PC-3 (cell line): ENCODE data around the gene MAML2. TPM values are rescaled to one million over a fixed set of nuclear protein-coding genes. Genes with fewer than 3 reads are reported as not detected.

Experiments
- ATAC-seq: fragments of 200-7000 bp; cut with Tn5 transposase; 2 replicates; pipeline ENCODE4 v1.9.1; 2020; ENCODE audit warnings: mild to moderate bottlenecking, moderate library complexity
- BruUV-seq: library from RNA; stranded (reverse); fragments of 400-500 nt; replicated peaks from 2 replicates; lab custom pipeline; 2021; lab: Mats Ljungman, UMichigan
- CTCF ChIA-PET: fragments of 300-600 bp; sonication (Branson Sonifier 250); formaldehyde crosslinking; loops from one replicate; lab custom pipeline; 2022; ENCODE audit warnings: antibody characterized with exemption; lab: Charles Lee
- POLR2A ChIA-PET: fragments of 300-600 bp; sonication (Branson Sonifier 250); formaldehyde crosslinking; loops from one replicate; lab custom pipeline; 2022; ENCODE audit warnings: antibody characterized with exemption; ENCODE audit not compliant: unreplicated experiment; lab: Charles Lee
- DNase-seq: peaks from one replicate; pipeline ENCODE4 v3.0.0-alpha.2; 2015
- H2AFZ ChIP-seq: fragments of 300-600 bp; sonication (generic); 2 replicates; pipeline ENCODE4 v1.6.0; 2016; ENCODE audit warnings: antibody characterized with exemption, low read length
- H3F3A ChIP-seq: fragments of 300-600 bp; sonication (generic); one replicate; pipeline ENCODE4 v1.6.0; 2017; ENCODE audit warnings: antibody characterized with exemption, low read length, control low read depth, mild to moderate bottlenecking; ENCODE audit not compliant: unreplicated experiment
- H3K27ac ChIP-seq: fragments of 300-600 bp; sonication (generic); 2 replicates; pipeline ENCODE4 v1.5.1; 2016; ENCODE audit warnings: mild to moderate bottlenecking, low read length
- H3K27me3 ChIP-seq: fragments of 300-600 bp; sonication (generic); 2 replicates; pipeline ENCODE4 v1.6.1; 2016; ENCODE audit warnings: low read length, mixed read lengths
- H3K36me3 ChIP-seq: fragments of 300-600 bp; sonication (generic); 2 replicates; pipeline ENCODE4 v1.6.1; 2016; ENCODE audit warnings: low read depth, mixed run types, low read length, mixed read lengths
- H3K4me1 ChIP-seq: fragments of 300-600 bp; sonication (generic); 2 replicates; pipeline ENCODE4 v1.5.1; 2016; ENCODE audit warnings: low read length; ENCODE audit not compliant: insufficient read depth
- H3K4me2 ChIP-seq: fragments of 300-600 bp; sonication (generic); 2 replicates; pipeline ENCODE4 v1.6.0; 2016; ENCODE audit warnings: low read length
- H3K4me3 ChIP-seq: fragments of 300-600 bp; sonication (generic); 2 replicates; pipeline ENCODE4 v1.5.1; 2016; ENCODE audit warnings: mild to moderate bottlenecking, low read length, mixed read lengths
- H3K79me2 ChIP-seq: fragments of 300-600 bp; sonication (generic); 2 replicates; pipeline ENCODE4 v1.6.1; 2017; ENCODE audit warnings: low read length, mixed read lengths
- H3K9ac ChIP-seq: fragments of 300-600 bp; sonication (generic); 2 replicates; pipeline ENCODE4 v1.6.0; 2016; ENCODE audit warnings: mild to moderate bottlenecking, low read length
- H3K9me2 ChIP-seq: fragments of 300-600 bp; sonication (generic); replicated peaks from 2 replicates; pipeline ENCODE4 v1.6.1; 2016; ENCODE audit warnings: mixed run types, low read length, mixed read lengths
- H3K9me3 ChIP-seq: fragments of 300-600 bp; sonication (generic); 2 replicates; pipeline ENCODE4 v1.6.1; 2016; ENCODE audit warnings: low read length, mixed read lengths
- H4K20me1 ChIP-seq: fragments of 300-600 bp; sonication (generic); 2 replicates; pipeline ENCODE4 v1.6.1; 2016; ENCODE audit warnings: low read length, mixed read lengths
- EZH2 ChIP-seq: fragments of 300-600 bp; sonication (generic); IDR thresholded peaks from one replicate; pipeline ENCODE4 v1.6.1; 2017; ENCODE audit warnings: antibody characterized with exemption, mild to moderate bottlenecking, low read length; ENCODE audit not compliant: unreplicated experiment
- EZH2phosphoT487 ChIP-seq: fragments of 300-600 bp; sonication (generic); IDR thresholded peaks from 2 replicates; pipeline ENCODE4 v1.6.1; 2018; ENCODE audit warnings: mild to moderate bottlenecking, antibody characterized with exemption, low read length, borderline replicate concordance
- intact Hi-C: fragments of 100-400 bp; cut with micrococcal nuclease; formaldehyde crosslinking; loops from 2 replicates; pipeline ENCODE4 v1.9.0; 2023
- total RNA-seq: library from RNA; depleted of rRNA; stranded (reverse); fragments of >200 nt; gene quantifications from 2 replicates; pipeline ENCODE4 v1.2.3, GENCODE V29; 2014
- TF ChIP-seq, protein P1 (sequence below): fragments of 300-600 bp; sonication (generic); conservative IDR thresholded peaks from 2 replicates; pipeline ENCODE4 v1.5.1; 2017; ENCODE audit warnings: antibody characterized with exemption, low read depth, mild to moderate bottlenecking, low read length

Gene MAML2
- total RNA-seq, 1 experiment from 2014 or later: 10.9 TPM

DNA sequence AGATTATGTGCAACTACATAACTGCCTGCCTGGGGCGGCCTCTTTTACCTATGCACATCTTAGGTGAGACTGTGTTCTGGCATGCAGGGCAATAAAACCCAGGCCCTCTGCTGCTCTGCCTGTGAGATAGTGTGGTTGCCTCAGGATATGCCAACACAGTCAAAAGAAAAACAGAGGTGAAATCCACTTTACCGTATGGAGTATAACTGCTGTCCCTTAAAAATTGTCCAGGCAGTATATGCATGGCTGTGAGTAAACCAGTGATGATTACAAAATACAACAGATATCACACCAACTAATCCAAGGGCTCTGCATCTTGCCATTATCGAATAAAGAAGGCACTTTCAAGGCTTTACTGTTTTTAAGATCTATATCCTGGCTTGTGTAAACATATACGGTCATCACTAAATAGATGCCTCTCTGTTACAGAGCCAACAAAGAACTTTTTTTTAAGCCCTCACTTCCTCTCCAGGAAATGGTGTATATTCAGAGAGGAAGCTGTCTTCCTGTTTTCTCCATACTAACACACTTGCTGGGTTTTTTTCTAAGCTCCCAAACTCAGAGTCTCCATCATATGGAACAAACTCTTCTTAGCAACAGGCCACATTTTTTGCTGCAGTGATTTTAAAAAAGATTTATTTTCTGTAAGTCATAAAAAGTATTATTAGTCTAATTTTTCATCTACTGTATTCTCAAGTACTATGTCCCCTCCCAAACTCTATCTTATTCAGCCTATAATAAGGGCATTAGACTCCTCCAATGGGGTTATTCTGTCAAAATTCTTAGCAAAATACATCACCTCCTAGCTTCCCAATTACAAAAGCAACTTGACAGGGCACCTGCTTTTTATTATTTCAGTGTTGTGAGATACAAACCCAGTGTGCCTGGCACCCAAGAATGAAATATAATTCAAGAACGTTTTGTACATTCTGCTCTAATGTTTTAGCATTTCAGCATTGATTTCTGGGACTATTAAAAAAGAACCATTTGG is 135.2 kb downstream of the MAML2 start:
- Histone ChIP-seq H3K27ac (peak overlapping the region; percentile 85), H3K79me2 (no peaks in the 10 kb centered on the region), H3K4me1 (peaks cover 36% of the 10 kb centered on the region), H3K9ac (peak overlapping the region; percentile 40), H3F3A (peaks cover 14% of the 10 kb centered on the region), H3K27me3 (no peaks in the 10 kb centered on the region), H3K4me2 (peak overlapping the region; percentile 73), H3K36me3 (no peaks in the 10 kb centered on the region), H2AFZ (peak overlapping the region; percentile 33; the same call in 1 of the 2 replicates), H3K4me3 (peak overlapping the region; percentile 37), H4K20me1 (no peaks in the 10 kb centered on the region), H3K9me3 (no peaks in the 10 kb centered on the region), H3K9me2 (no peaks in the 10 kb centered on the region)
- intact Hi-C loops: loop anchor here (1.0 to 10.0 kb wide), 5 partner anchors 44 to 373 kb away; partner anchors contain the start of gene MAML2
- TSS peak; percentile 70 for BruUV-seq
- peak; percentile 92 for DNase-seq
- TF ChIP-seq EZH2phosphoT487 (no peak), EZH2 (no peak)
- TF ChIP-seq, protein P1, sequence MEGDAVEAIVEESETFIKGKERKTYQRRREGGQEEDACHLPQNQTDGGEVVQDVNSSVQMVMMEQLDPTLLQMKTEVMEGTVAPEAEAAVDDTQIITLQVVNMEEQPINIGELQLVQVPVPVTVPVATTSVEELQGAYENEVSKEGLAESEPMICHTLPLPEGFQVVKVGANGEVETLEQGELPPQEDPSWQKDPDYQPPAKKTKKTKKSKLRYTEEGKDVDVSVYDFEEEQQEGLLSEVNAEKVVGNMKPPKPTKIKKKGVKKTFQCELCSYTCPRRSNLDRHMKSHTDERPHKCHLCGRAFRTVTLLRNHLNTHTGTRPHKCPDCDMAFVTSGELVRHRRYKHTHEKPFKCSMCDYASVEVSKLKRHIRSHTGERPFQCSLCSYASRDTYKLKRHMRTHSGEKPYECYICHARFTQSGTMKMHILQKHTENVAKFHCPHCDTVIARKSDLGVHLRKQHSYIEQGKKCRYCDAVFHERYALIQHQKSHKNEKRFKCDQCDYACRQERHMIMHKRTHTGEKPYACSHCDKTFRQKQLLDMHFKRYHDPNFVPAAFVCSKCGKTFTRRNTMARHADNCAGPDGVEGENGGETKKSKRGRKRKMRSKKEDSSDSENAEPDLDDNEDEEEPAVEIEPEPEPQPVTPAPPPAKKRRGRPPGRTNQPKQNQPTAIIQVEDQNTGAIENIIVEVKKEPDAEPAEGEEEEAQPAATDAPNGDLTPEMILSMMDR: no peak
- ATAC-seq: peak; percentile 92
- ChIA-PET CTCF (interaction anchor here (1.0 to 1.3 kb wide), 2 partner anchors 135 to 358 kb away, joined by 5 read pairs; partner anchors contain the start of gene MAML2), POLR2A (interaction anchor here (0.6 kb wide), 1 partner anchor 373 kb away, joined by 4 read pairs; no protein-coding TSS in a partner anchor)

DNA sequence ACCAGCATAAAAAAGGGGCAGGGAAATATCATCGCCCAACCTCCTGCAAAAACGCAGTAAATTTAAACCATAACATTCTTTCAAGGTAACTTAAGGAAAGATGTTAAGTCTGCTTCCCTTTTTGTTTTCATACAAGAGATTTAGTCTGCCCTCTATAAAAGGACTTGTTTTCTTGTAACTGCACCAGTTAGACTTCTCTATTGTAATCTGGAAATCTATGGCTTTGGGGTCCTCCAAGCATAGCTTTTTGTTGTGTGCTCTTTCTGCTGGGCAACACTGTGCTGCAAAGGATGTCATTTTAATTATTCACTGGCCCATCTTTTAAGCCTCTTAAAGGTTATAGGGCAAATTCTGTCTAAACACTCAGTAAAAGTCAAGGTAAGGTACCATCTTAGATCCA is 136.0 kb downstream of the MAML2 start:
- TF ChIP-seq EZH2 (no peak), EZH2phosphoT487 (no peak)
- TF ChIP-seq, protein P1: no peak
- intact Hi-C loops: loop anchor here (1.0 to 10.0 kb wide), 5 partner anchors 44 to 372 kb away; partner anchors contain the start of gene MAML2
- no peaks in the 10 kb centered on the region for H3K36me3 ChIP-seq
- ChIA-PET POLR2A (no interaction called here), CTCF (no interaction called here)
- no peaks in the 10 kb centered on the region for H3K9me3 ChIP-seq
- ATAC-seq (no peak), DNase-seq (no peak)
- no TSS peak for BruUV-seq
- no peaks in the 10 kb centered on the region for H3K9me2 ChIP-seq
- peak overlapping the region; percentile 37; the same call in 1 of the 2 replicates for H3K4me3 ChIP-seq
- H3K4me1 ChIP-seq: peaks cover 28% of the 10 kb centered on the region
- peak overlapping the region; percentile 40 for H3K9ac ChIP-seq
- 0 out of 2 replicates have a peak overlapping the region, but pooled peaks have one; percentile 33 for H2AFZ ChIP-seq
- H3K79me2 ChIP-seq: no peaks in the 10 kb centered on the region
- H4K20me1 ChIP-seq: no peaks in the 10 kb centered on the region
- peaks cover 14% of the 10 kb centered on the region for H3F3A ChIP-seq
- H3K4me2 ChIP-seq: peak overlapping the region; percentile 73
- H3K27ac ChIP-seq: peak overlapping the region; percentile 85
- H3K27me3 ChIP-seq: no peaks in the 10 kb centered on the region
